Upper lobe of left lung (tissue), 6 donors: ENCODE results near the gene ITGA8. TPM values are rescaled to one million over a fixed set of nuclear protein-coding genes. Genes with fewer than 3 reads are reported as not detected.
"Not testable (repeated sequence)": the region's sequence is repeated elsewhere in the genome, so short reads cannot be mapped to it uniquely, and the experiment has no call there.

Source experiments
- ATAC-seq, 2 donors: fragments of 200-7000 bp; cut with Tn5 transposase; one replicate each; pipeline ENCODE4 v1.9.1; 2022; ENCODE audit warnings: mild to moderate bottlenecking in 2 of 2, moderate library complexity in 2 of 2; ENCODE audit not compliant: low FRiP score in 2 of 2
- DNase-seq, 2 donors: peaks; one replicate each; pipeline ENCODE4 v3.0.0-alpha.2; 2019 to 2020
- H3K27ac ChIP-seq, 4 donors: fragments of 200-600 bp; sonication (generic); one replicate each; pipeline ENCODE4 v1.5.1; 2016 to 2019
- H3K27me3 ChIP-seq, 4 donors: fragments of 200-600 bp; sonication (generic); one replicate each; pipeline ENCODE4 v1.5.1; 2017 to 2019
- H3K36me3 ChIP-seq, 4 donors: fragments of 200-600 bp; sonication (generic); one replicate each; pipeline ENCODE4 v1.5.1; 2016 to 2019
- H3K4me1 ChIP-seq, 4 donors: fragments of 200-600 bp; sonication (generic); one replicate each; pipeline ENCODE4 v1.5.1; 2018 to 2019
- H3K4me3 ChIP-seq, 4 donors: fragments of 200-600 bp; sonication (generic); one replicate each; pipeline ENCODE4 v1.5.1; 2017 to 2019; ENCODE audit warnings: mild to moderate bottlenecking in 2 of 4, moderate library complexity in 1 of 4
- H3K9me3 ChIP-seq, 4 donors: fragments of 200-600 bp; sonication (generic); one replicate each; pipeline ENCODE4 v1.5.1; 2018 to 2019
- CTCF ChIP-seq, 6 experiments: fragments of 450-650 bp in 4 of 6; fragments of 200-600 bp in 2 of 6; sonication (generic) in 2 of 6; IDR thresholded peaks; one replicate each; pipeline ENCODE4 v1.5.1; 2016 to 2019; ENCODE audit warnings: antibody characterized with exemption in 6 of 6
- EP300 ChIP-seq, 4 donors: sonication (generic); formaldehyde crosslinking; IDR thresholded peaks; one replicate each; pipeline ENCODE4 v1.5.1; 2017; ENCODE audit warnings: antibody characterized with exemption in 4 of 4, control low read depth in 2 of 4
- POLR2A ChIP-seq, 4 donors: fragments of 450-650 bp; IDR thresholded peaks; one replicate each; pipeline ENCODE4 v1.5.1; 2016 to 2017; ENCODE audit warnings: antibody characterized with exemption in 4 of 4, mild to moderate bottlenecking in 2 of 4
- POLR2AphosphoS5 ChIP-seq, 2 donors: sonication (generic); formaldehyde crosslinking; IDR thresholded peaks; one replicate each; pipeline ENCODE4 v1.5.1; 2017; ENCODE audit warnings: antibody characterized with exemption in 2 of 2
- WGBS, 2 donors: methylation state at CpG; one replicate each; pipeline ENCODE4 v1.1.5; 2017 to 2018; 5-methylcytosine and 5-hydroxymethylcytosine counted together
- total RNA-seq, 6 donors: library from RNA; depleted of rRNA in 4 of 6; stranded (reverse); fragments of >200 nt in 4 of 6; gene quantifications; one replicate each; pipeline versions ENCODE4 v1.1.0 to v1.2.1, GENCODE V29; 2016 to 2021
- donor health status: DM: no; HTN: no; CAD: no; lungs with moderate emphysema.
- donor health status: DM: no; HTN: yes; CAD: no; lungs with severe emphysema.

The ITGA8 gene
- total RNA-seq, 6 donors from 2014 or later = 18.2 to 40.3 (median 26.4) TPM

- Histone ChIP-seq H3K36me3 (no peaks in the 10 kb centered on the region), H3K27me3 (no peaks in the 10 kb centered on the region), H3K4me1 (peaks cover 0 to 7% (median 2%) of the 10 kb centered on the region in 4 donors), H3K4me3 (no peak overlapping the region), H3K27ac (no peak overlapping the region), H3K9me3 (no peaks in the 10 kb centered on the region)
- TF ChIP-seq POLR2AphosphoS5 (IDR thresholded peaks at IDR 0.05) = no peak
- TF ChIP-seq EP300 (IDR thresholded peaks at IDR 0.05) = no peak
- TF ChIP-seq CTCF (IDR thresholded peaks at IDR 0.05) = no peak
- no peak for TF ChIP-seq POLR2A (IDR thresholded peaks at IDR 0.05)
- DNase-seq = no peak
- WGBS, 2 donors = 45 to 46% methylated on average over 9 of the region's 9 CpGs
- no peak for ATAC-seq
Observed at GRCh38 chr10:15588635-15589508, 130.8 kb downstream of the ITGA8 start.

DNA sequence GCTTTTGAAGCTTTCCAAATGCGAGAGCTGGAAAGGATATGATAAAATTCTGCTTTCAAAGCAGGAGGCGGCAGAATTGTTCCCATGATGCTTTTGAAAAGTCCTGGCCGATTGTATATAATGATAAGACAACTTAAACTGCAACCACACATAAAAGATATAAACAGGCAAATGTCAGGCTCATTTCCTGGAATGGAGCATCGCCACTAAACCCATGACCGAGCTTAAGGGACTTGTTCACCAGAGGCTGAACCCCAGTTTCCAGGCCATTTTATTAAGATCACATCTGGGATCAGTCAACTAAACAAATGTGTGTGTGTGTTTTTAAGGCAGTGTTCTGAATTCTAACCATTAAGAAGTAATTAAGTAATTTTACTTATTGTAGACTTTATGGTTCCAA, 131.6 kb downstream of the ITGA8 start:
- TF ChIP-seq EP300 (IDR thresholded peaks at IDR 0.05) (no peak), POLR2A (IDR thresholded peaks at IDR 0.05) (no peak), POLR2AphosphoS5 (IDR thresholded peaks at IDR 0.05) (no peak), CTCF (IDR thresholded peaks at IDR 0.05) (no peak)
- H3K36me3 ChIP-seq = no peaks in the 10 kb centered on the region
- ATAC-seq (no peak), DNase-seq (no peak)
- peaks cover 0 to 7% (median 2%) of the 10 kb centered on the region in 4 donors for H3K4me1 ChIP-seq
- H3K4me3 ChIP-seq = no peak overlapping the region
- no peaks in the 10 kb centered on the region for H3K27me3 ChIP-seq
- H3K27ac ChIP-seq = no peak overlapping the region
- WGBS, 2 donors = 56 to 60% methylated on average over 5 of the region's 5 CpGs
- no peaks in the 10 kb centered on the region for H3K9me3 ChIP-seq

DNA sequence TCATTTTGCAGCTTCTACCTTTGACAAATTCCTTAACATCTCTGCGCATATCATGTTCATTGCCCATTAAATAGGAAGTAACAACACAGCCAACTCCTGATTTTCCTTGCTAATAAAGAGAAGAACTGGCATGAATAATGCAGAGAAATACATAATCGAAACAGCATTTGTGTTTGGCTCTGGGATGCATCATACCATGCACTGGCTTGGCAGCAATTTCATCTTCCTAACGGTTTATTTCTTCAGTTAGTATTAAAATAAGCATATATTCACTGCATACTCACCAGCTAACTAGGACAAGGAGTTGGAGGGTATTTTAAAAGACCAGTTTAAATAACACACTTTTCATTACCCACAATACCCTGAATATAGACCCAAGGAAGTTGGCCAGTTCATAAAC, 132.5 kb downstream of the ITGA8 start:
- peaks cover 0 to 7% (median 2%) of the 10 kb centered on the region in 4 donors for H3K4me1 ChIP-seq
- H3K27me3 ChIP-seq = no peaks in the 10 kb centered on the region
- H3K27ac ChIP-seq = no peak overlapping the region
- H3K4me3 ChIP-seq = no peak overlapping the region
- no peaks in the 10 kb centered on the region for H3K36me3 ChIP-seq
- ATAC-seq (no peak), DNase-seq (no peak)
- no peaks in the 10 kb centered on the region for H3K9me3 ChIP-seq
- 84 to 85% methylated on average over 3 of the region's 3 CpGs for WGBS, 2 donors
- TF ChIP-seq CTCF (IDR thresholded peaks at IDR 0.05) = no peak
- no peak for TF ChIP-seq EP300 (IDR thresholded peaks at IDR 0.05)
- no peak for TF ChIP-seq POLR2AphosphoS5 (IDR thresholded peaks at IDR 0.05)
- no peak for TF ChIP-seq POLR2A (IDR thresholded peaks at IDR 0.05)

DNA sequence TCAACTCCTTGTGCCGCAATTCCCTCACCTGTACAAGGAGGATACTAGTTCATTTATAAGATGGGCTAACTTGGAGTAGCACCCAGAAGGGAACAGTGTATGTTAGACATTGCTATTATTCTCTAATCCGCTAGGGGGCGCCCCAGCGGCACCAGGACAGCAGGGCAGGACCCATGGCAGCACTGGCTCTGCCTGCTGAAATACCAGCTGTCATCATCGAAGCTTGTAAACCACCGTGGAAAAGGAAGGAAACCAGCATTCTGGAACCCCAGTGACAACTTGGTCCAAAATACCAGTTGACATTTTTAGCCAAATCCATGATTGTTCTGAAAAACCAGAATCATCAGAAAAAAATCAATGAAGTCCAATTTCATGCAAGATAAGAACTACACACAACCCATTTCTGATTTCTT, 134.4 kb downstream of the ITGA8 start:
- ATAC-seq = peak; percentile 55 to 60
- Histone ChIP-seq H3K9me3 (no peaks in the 10 kb centered on the region), H3K27ac (no peak overlapping the region), H3K4me1 (peaks cover 0 to 7% (median 2%) of the 10 kb centered on the region in 4 donors), H3K4me3 (no peak overlapping the region), H3K36me3 (no peaks in the 10 kb centered on the region), H3K27me3 (no peaks in the 10 kb centered on the region)
- no peak for TF ChIP-seq EP300 (IDR thresholded peaks at IDR 0.05)
- TF ChIP-seq CTCF (IDR thresholded peaks at IDR 0.05) = peak; percentile 44 to 74 (median 64)
- WGBS, 2 donors = 12% methylated on average over 6 of the region's 6 CpGs
- DNase-seq = peak; percentile 45 to 62

- not testable (repeated sequence) for H3K36me3 ChIP-seq, ATAC-seq, H3K27me3 ChIP-seq, H3K27ac ChIP-seq, H3K9me3 ChIP-seq, DNase-seq, H3K4me1 ChIP-seq, H3K4me3 ChIP-seq
- WGBS, 2 donors = 91 to 96% methylated on average over 2 of the region's 2 CpGs
Observed at GRCh38 chr10:15582972-15583371, 136.8 kb downstream of the ITGA8 start.
